HepG2 (cell line): Measurements from ENCODE around the gene COL8A1. TPM values are rescaled to one million over a fixed set of nuclear protein-coding genes. Genes with fewer than 3 reads are reported as not detected.
A peak's percentile ranks its signal among the peaks of the same experiment; 100 is the strongest.

ENCODE experiments used
- FIP1L1 ChIP-seq: fragments of 200-400 bp; formaldehyde crosslinking; IDR thresholded peaks from 2 replicates; pipeline ENCODE4 v1.6.1; 2018; ENCODE audit warnings: low read depth, mild to moderate bottlenecking, low read length, moderate library complexity, borderline replicate concordance; ENCODE audit not compliant: insufficient read depth
- GMEB2 ChIP-seq: IDR thresholded peaks from 2 replicates; pipeline ENCODE4 v1.6.1; 2016; ENCODE audit warnings: missing biosample characterization, missing genetic modification reagents, low read depth
- IRF1 ChIP-seq: sonication (generic); formaldehyde crosslinking; IDR thresholded peaks from 2 replicates; pipeline ENCODE4 v1.4.0; 2020; ENCODE audit warnings: low read depth, mild to moderate bottlenecking, missing genetic modification reagents
- JUND ChIP-seq: sonication (generic); formaldehyde crosslinking; IDR thresholded peaks from 2 replicates; pipeline ENCODE4 v1.8.0; 2022; ENCODE audit warnings: mild to moderate bottlenecking, missing genetic modification reagents
- KMT2A ChIP-seq: sonication (generic); formaldehyde crosslinking; IDR thresholded peaks from 2 replicates; pipeline ENCODE4 v1.4.0; 2020; ENCODE audit warnings: missing genetic modification reagents
- MED1 ChIP-seq: sonication (generic); formaldehyde crosslinking; IDR thresholded peaks from 2 replicates; pipeline ENCODE4 v1.4.0; 2020; ENCODE audit warnings: missing genetic modification reagents
- NFATC3 ChIP-seq: sonication (generic); formaldehyde crosslinking; IDR thresholded peaks from 2 replicates; pipeline ENCODE4 v1.5.1; 2020; ENCODE audit warnings: mild to moderate bottlenecking, missing genetic modification reagents
- NR2C2 ChIP-seq: sonication (generic); formaldehyde crosslinking; IDR thresholded peaks from 2 replicates; pipeline ENCODE4 v1.4.0; 2020; ENCODE audit warnings: missing genetic modification reagents, mild to moderate bottlenecking, moderate library complexity, borderline replicate concordance
- PREB ChIP-seq: sonication (generic); formaldehyde crosslinking; IDR thresholded peaks from 2 replicates; pipeline ENCODE4 v1.4.0; 2020; ENCODE audit warnings: missing genetic modification reagents
- RFX5 ChIP-seq: IDR thresholded peaks from 2 replicates; pipeline ENCODE4 v1.6.1; 2011; ENCODE audit warnings: low read depth, low read length, improper control_type of control experiment
- RXRB ChIP-seq: IDR thresholded peaks from 2 replicates; pipeline ENCODE4 v1.6.1; 2016; ENCODE audit warnings: borderline replicate concordance, missing genetic modification reagents, missing compliant biosample characterization
- SALL2 ChIP-seq: sonication (generic); formaldehyde crosslinking; IDR thresholded peaks from 2 replicates; pipeline ENCODE4 v1.8.1; 2023; ENCODE audit warnings: mild to moderate bottlenecking, missing genetic modification reagents, inconsistent platforms
- UBTF ChIP-seq: sonication (generic); formaldehyde crosslinking; IDR thresholded peaks from 2 replicates; pipeline ENCODE4 v1.4.0; 2020; ENCODE audit warnings: mild to moderate bottlenecking, missing genetic modification reagents
- XRCC5 ChIP-seq: fragments of 200-400 bp; formaldehyde crosslinking; optimal IDR thresholded peaks from 2 replicates; pipeline ENCODE3; 2017; ENCODE audit warnings: mild to moderate bottlenecking, low read length
- ZBED4 ChIP-seq: sonication (generic); formaldehyde crosslinking; IDR thresholded peaks from 2 replicates; pipeline ENCODE4 v1.4.0; 2020; ENCODE audit warnings: missing genetic modification reagents, borderline replicate concordance
- ZBTB1 ChIP-seq: sonication (generic); formaldehyde crosslinking; IDR thresholded peaks from 2 replicates; pipeline ENCODE4 v1.4.0; 2020; ENCODE audit warnings: missing genetic modification reagents, borderline replicate concordance
- ZNF225 ChIP-seq: sonication (generic); formaldehyde crosslinking; IDR thresholded peaks from 2 replicates; pipeline ENCODE4 v1.4.0; 2020; ENCODE audit warnings: mild to moderate bottlenecking, missing genetic modification reagents
- ZNF780A ChIP-seq: sonication (generic); formaldehyde crosslinking; IDR thresholded peaks from 2 replicates; pipeline ENCODE4 v1.8.0; 2022; ENCODE audit warnings: mild to moderate bottlenecking, missing genetic modification reagents, moderate library complexity
- polyA plus RNA-seq, 8 experiments: library from polyadenylated mRNA; depleted of rRNA in 3 of 8; stranded (reverse) in 7 of 8; unstranded in 1 of 8; fragments of >200 nt; fragmentation: Illumina TruSeq in 4 of 8; extraction: Trizol in 4 of 8; gene quantifications; 2 replicates each; pipeline versions ENCODE4 v1.2.1 to v1.2.3, GENCODE V29; 2011 to 2016; ENCODE audit warnings: low read depth in 4 of 8, missing spikeins in 1 of 8, mixed read lengths in 1 of 8; ENCODE audit not compliant: insufficient read depth in 1 of 8
- total RNA-seq, 5 experiments: library from RNA; depleted of rRNA; stranded (reverse); fragments of >200 nt; fragmentation: Illumina TruSeq; extraction: Trizol; gene quantifications; 2 replicates each; pipeline ENCODE4 v1.2.3, GENCODE V29; 2016; ENCODE audit warnings: low read depth in 1 of 5

The COL8A1 gene
- total and polyA plus RNA-seq, 2 of the 13 experiments (the other 11 are each of a cell fraction or from before 2014, with no cell fraction given) = not detected

- TF ChIP-seq GMEB2 (0 out of 2 replicates have a peak, but pooled peaks have one; percentile 45), NR2C2 (0 out of 2 replicates have a peak, but pooled peaks have one; percentile 15), JUND (CRISPR knock-in tag) (peak; percentile 81), KMT2A (peak; percentile 92; the same call in 1 of the 2 replicates), FIP1L1 (no peak), PREB (no peak), XRCC5 (peak; percentile 39), IRF1 (CRISPR knock-in tag) (no peak), SALL2 (peak; percentile 71), NFATC3 (CRISPR knock-in tag) (no peak), RXRB (peak; percentile 41), UBTF (CRISPR knock-in tag) (peak; percentile 84), RFX5 (peak; percentile 61), ZBTB1 (CRISPR knock-in tag) (0 out of 2 replicates have a peak, but pooled peaks have one; percentile 37), ZNF225 (CRISPR knock-in tag) (0 out of 2 replicates have a peak, but pooled peaks have one; percentile 42), MED1 (CRISPR knock-in tag) (peak; percentile 56), ZBED4 (no peak), ZNF780A (CRISPR knock-in tag) (0 out of 2 replicates have a peak, but pooled peaks have one; percentile 34)
Observed at GRCh38 chr3:99817437-99818240, 179.2 kb downstream of the COL8A1 start, which contains the start of gene CMSS1 (continued).
